NCI-H69 (cell line): ENCODE measurements around the gene PPP2R5E.
"Not testable (repeated sequence)": the region's sequence is repeated elsewhere in the genome, so short reads cannot be mapped to it uniquely, and the experiment has no call there.

Source experiments
- DNase-seq: peaks from one replicate; lab custom pipeline; 2025; lab: John Stamatoyannopoulos, UW

PPP2R5E gene

DNA sequence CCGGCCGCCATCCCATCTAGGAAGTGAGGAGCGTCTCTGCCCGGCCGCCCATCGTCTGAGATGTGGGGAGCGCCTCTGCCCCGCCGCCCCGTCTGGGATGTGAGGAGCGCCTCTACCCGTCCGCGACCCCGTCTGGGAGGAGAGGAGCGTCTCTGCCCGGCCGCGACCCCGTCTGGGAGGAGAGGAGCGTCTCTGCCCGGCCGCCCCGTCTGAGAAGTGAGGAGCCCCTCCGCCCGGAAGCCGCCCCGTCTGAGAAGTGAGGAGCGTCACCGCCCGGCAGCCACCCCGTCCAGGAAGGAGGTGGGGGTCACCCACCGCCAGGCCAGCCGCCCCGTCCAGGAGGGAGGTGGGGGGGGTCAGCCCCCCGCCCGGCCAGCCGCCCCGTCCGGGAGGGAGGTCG is 20.7 kb downstream of the PPP2R5E start:
- DNase-seq, result not testable (repeated sequence)

GRCh38 chr14:63517354-63517753 is 25.8 kb downstream of the PPP2R5E start:
- DNase-seq, result no peak

- DNase-seq, result no peak
Measured at GRCh38 chr14:63515240-63515639, 27.9 kb downstream of the PPP2R5E start.

GRCh38 chr14:63513756-63514155 is 29.4 kb downstream of the PPP2R5E start:
- DNase-seq, result peak; percentile 20

- DNase-seq, result no peak
Measured at GRCh38 chr14:63512861-63513260, 30.3 kb downstream of the PPP2R5E start.

- no peak for DNase-seq
Measured at GRCh38 chr14:63510538-63510937, 32.6 kb downstream of the PPP2R5E start.

DNA sequence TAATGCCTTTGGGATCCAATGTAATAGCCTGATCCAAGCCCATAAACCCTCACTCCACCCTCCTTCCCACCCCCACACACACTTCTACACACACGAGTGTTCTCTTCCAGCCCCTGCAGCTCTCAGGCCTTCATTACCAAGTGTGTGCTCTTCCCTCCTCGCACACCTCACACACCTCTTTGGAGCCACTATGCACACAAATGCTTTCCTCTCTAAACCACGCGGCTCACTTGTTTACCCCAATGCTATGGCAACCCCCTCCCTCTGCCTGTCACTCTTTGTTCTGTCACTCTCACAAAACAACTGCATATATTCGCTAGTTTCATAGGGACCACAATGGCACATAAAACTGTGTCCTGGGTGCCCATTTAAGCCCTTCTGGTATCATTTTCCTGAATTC is 35.1 kb downstream of the PPP2R5E start:
- DNase-seq, result peak; percentile 39

DNA sequence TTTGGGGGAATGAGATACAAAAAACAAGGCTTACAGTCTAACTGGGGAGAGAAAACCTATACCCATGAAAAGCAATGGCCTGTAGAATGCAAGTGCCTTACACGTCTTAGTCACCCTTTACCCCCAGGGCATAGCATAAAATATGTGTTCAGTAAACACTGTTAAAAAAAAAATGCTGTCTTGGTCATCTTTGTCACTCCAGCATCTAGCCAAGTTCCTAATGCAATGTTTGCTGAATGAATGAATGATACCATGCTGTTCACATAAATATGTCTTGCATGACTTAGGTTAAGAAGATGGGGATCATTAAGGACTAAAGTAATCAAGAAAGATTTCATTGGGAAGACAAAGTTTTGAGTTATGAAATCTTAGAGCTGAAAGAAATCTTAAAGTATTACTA is 38.5 kb downstream of the PPP2R5E start:
- DNase-seq, result peak; percentile 10

DNA sequence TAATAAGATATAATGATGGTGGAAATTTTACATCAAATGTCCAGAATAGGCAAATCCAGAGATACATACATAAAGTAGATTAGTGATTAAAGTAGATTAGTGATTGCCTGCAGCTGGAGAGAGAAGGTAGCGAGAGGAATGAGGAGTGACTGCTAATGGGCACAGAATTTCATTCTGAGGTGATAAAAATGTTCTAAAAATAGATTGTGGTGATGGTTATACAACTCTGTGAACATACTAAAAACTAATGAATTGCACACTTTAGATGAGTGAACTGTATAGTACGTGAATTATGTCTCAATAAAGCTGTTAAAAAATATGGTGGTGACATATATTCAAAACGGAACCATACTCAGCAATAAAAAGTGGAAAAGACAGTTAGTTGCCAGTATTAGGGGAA is 41.7 kb downstream of the PPP2R5E start:
- DNase-seq, result no peak

- DNase-seq, result no peak
Measured at GRCh38 chr14:63499701-63500250, 43.4 kb downstream of the PPP2R5E start.

- no peak for DNase-seq
Measured at GRCh38 chr14:63496837-63497400, 46.3 kb downstream of the PPP2R5E start.

DNA sequence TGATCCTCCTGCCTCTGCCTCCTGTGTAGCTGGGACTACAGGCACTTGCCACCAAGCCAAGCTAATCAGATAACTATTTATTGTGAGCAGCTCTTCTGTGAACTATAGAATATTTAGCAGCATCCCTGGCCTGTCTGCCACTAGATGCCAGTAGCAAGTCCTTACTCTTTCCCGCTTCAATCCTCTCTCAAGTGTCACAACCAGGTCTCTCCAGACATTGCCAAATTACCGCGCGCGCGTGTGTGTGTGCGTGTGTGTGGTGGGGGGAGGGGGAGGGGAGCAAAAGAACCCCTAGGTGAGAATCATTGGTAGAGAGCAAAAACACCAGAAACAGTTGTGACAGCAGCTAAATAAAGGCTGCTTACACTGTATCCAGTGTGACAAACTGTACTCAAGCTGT is 49.9 kb downstream of the PPP2R5E start:
- peak; percentile 25 for DNase-seq

DNA sequence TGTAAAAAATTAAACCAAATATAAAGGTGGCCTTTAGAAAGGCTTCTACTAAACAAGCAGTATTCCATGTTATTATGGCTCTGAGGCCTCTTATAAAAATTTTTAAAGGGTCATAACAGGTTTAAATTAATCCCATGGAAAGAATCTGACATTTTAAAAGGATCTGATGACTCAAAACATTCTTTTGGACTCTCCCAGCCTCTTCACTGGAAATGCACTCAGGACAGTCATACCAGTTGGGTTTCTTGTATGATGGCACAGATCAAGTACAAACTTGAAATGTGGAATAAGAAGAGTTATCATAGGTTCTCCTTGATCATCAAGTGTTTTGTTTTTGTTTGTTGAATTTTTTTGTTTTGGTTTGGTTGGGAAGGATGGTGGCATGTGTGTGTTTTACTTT is 50.8 kb downstream of the PPP2R5E start:
- DNase-seq, result no peak

- DNase-seq, result no peak
Measured at GRCh38 chr14:63487724-63488123, 55.5 kb downstream of the PPP2R5E start.

DNA sequence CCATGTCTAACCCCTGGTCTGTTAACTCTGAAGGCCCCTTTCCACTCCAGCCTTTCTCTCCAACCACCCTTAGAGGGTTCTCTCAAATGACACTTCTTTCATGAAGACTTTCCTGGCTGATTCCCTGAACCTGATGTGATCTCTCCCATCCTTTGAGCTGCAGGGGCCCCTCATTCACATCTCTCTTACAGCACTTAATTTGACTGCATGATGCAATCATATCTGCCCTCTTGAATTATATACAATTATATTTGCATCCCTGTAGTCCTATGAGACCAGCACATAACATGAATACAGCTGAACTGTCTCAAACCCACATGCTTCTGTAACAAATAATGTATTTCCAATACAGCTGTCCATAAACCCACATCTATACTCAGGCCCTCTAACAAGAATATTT is 56.4 kb downstream of the PPP2R5E start:
- DNase-seq, result peak; percentile 44

- DNase-seq, result peak; percentile 28
Measured at GRCh38 chr14:63483315-63483714, 59.9 kb downstream of the PPP2R5E start.

- no peak for DNase-seq
Measured at GRCh38 chr14:63480599-63480998, 62.6 kb downstream of the PPP2R5E start.

GRCh38 chr14:63478437-63478852 is 64.7 kb downstream of the PPP2R5E start:
- no peak for DNase-seq

DNA sequence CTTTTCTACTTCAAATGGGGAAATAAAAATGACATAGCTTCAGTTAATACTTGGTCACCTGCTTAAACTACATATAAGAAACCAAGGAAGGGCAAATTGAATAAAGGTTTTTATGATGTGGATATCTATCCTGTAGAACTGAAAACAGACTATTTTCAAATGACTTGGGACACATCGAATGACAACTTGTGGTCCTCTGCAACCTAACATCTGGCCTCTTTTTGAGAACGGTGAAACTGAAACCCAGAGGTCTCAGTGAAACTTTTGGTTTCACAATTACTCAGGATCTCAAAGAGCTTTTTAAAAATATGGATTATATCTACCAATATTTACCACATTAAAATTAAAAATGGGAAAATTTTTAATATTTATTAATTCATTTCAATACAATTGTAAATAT is 65.2 kb downstream of the PPP2R5E start:
- no peak for DNase-seq

DNA sequence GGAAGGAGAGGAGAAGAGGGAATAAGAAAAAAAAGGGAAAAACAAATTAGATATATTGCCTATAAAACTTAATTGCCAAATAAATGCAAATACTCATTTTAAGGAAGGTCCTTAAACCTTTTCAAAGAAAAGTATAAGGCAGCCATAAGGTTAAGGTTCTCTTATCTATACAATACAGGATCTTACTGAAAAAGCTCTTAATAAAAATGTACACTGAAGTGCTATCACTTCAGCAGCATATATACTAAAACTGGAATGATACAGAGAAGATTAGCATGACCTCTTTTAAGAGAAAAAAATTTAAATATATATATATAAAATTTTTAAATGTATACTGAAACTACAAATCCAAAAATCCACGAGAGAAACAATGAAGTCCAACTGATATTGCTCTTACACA is 65.6 kb downstream of the PPP2R5E start:
- no peak for DNase-seq

DNA sequence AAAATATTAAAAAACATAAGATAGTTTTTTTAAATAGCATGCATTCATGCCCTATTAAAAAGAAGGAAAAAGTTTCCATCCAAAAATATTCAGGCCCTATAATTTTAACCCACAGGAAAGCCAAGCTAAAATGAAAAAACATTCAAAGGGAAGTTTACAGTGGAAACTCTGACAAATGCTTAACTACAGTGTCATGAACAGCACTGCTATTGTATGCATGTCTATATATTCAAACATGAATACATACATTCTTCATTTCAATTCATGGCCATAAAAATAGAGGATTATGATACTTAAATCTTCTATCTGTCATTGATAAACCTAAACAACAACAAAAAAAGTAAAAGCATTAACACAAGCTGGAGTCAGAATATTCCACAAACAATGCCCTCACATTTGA is 67.4 kb downstream of the PPP2R5E start:
- DNase-seq, result no peak

- DNase-seq, result no peak
Measured at GRCh38 chr14:63474844-63475243, 68.3 kb downstream of the PPP2R5E start.

GRCh38 chr14:63474111-63474510 is 69.1 kb downstream of the PPP2R5E start:
- no peak for DNase-seq
